Muscle of arm (tissue), 12 donors: ENCODE data around the gene CTNNBIP1. TPM values are rescaled to one million over a fixed set of nuclear protein-coding genes. Genes with fewer than 3 reads are reported as not detected.

Experiments used
- DNase-seq: peaks from one replicate; pipeline ENCODE4 v3.0.0-alpha.2; 2013
- polyA plus RNA-seq, 12 donors: library from polyadenylated mRNA; unstranded; fragments of 120-200 nt; gene quantifications; one replicate each; pipeline ENCODE4 v1.2.1, GENCODE V29; 2013; ENCODE audit not compliant: insufficient read length in 12 of 12

CTNNBIP1 gene
- polyA plus RNA-seq, 12 donors, result 48.0 to 601 (median 60.2) TPM

DNA sequence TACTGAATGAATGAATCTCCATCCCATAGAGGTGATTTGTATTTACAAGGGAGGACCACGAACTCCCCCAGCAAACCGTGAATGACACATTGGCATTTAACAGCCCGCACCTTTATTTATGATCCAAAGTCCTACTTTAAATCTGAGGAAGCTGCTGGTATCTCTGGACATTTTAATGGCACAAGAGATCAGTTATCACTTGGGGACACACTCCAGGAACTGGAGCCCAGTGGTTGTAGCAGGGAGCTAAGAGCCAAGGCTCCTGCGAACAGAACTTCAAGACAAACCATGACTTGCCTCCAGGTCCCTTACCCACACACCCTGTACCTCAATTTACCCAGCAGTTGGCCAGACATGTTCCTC, 1.2 kb downstream of the CTNNBIP1 start:
- no peak for DNase-seq

DNA sequence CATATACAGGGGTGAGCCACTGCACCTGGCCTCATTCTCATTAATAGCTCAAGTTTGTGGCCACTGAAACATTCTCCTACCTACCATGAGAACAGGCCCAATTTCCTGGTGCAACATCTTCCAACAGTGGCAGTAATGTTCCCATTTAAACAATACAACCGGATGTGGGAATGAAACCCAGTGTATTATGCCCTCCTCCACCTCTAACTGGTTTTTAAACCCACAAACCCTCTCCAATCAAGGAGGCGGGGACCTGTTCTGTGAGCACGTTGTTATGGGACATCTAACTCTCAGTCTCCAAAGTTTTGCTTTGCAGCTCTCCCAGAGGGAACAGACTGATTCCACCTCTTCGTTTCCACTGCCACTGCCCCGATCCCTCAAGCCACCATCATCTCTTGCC, 2.6 kb downstream of the CTNNBIP1 start:
- no peak for DNase-seq

DNA sequence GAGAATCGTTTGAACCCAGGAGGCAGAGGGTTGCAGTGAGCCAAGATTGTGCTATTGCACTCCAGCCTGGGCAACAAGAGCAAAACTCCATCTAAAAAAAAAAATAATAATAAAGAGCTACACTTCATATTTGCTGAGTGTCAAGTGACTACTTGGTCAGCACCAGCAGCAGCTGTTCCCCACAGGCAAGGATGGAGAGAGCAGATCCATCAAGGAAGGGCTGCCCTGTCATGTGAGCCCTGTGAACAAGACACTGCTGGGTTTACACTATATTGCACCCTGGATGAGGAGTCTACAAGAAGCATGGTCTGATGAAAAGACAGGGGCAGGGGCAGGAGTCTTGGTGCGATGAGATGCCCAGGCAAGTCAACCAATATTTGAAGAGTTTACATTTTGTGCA, 3.6 kb downstream of the CTNNBIP1 start:
- DNase-seq, result no peak

DNA sequence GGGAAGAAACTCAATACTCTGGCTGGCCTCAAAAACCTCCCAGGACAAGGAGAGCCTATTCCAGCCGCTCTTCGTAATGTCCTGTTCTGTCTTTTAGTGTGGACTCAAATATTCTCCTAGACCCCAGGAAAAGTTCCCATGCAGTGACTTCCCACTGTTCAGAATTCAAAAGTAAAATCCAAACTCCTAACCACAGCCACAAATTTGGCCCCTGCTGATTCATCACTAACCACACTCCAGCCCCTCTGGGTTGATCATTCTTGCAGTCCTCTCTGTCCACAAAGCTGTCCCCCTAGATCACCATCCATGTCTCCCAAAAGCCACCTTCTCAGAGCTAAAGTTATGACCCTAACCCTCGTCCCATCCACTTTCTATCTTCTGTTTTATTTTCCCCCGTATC, 5.1 kb downstream of the CTNNBIP1 start:
- DNase-seq, result no peak

DNA sequence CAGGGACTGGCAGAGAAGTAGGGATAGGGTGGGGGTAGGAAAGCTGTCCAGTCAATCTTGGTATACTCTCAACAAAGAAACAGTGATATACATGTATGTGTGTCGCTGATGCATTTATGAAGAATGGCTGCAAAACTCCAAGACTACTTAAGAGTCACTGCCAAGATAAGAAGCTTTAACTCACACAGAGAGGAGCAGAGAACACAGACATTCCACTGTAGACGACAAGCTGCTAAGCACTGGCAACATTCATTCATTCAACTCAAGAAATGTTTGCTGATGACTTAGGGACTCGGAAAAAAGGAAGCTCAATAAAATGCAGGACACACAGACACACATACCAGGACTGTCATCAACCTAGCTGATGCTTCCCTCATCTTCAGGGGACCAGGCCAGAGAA, 5.5 kb downstream of the CTNNBIP1 start:
- no peak for DNase-seq

DNA sequence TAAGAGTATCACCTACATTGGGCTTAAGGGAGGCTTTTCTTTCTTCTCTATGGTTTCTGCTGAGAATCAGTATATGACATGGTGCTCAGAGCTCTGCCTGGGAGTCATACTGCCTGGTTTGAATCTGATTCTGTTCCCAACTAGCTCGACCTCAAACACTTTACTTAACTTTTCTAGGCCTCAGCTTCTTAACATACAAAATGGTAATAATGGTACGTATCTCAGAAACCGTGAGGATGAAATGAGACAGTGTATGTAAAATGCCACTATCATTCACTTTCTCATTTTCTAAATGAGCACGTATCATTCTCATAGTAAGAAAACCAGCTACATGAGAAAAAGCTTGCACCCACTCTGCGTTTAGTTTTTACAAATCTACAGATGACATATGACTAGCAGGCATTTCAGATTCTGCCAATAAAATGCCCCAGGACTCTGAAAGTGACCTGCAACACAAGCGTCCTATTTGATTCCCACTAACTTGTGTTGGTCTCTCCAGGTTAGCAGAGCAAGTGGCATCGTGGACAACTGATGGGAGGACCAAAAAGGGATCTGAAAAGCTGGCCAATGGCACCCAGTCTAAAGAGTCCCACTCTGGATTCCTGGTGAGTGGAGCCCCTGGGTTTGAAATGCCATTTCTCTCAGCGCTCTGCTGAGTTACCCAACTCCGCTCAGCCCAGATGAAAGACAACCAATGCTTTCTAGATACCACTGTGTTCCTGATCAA, 6.1 kb downstream of the CTNNBIP1 start:
- DNase-seq, result no peak

DNA sequence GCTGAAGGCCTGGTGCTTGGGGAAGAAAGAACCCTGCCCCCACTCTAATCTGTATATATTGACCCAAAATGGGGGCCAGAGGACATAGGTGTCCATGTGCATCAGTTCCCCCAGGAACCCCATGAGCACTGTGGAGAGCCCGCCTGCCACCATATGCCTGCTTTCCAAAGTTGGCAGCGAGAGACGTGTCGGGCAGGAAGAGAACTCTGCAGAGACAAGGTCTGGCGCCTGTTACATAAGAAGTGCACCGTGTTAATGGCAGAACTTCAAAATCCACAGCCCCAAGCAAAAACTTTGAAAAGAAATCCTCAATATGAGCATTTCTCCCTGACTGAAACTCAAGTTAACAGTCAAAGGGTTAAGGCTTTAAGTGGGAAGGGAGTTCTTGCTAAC, 8.0 kb downstream of the CTNNBIP1 start:
- no peak for DNase-seq

DNA sequence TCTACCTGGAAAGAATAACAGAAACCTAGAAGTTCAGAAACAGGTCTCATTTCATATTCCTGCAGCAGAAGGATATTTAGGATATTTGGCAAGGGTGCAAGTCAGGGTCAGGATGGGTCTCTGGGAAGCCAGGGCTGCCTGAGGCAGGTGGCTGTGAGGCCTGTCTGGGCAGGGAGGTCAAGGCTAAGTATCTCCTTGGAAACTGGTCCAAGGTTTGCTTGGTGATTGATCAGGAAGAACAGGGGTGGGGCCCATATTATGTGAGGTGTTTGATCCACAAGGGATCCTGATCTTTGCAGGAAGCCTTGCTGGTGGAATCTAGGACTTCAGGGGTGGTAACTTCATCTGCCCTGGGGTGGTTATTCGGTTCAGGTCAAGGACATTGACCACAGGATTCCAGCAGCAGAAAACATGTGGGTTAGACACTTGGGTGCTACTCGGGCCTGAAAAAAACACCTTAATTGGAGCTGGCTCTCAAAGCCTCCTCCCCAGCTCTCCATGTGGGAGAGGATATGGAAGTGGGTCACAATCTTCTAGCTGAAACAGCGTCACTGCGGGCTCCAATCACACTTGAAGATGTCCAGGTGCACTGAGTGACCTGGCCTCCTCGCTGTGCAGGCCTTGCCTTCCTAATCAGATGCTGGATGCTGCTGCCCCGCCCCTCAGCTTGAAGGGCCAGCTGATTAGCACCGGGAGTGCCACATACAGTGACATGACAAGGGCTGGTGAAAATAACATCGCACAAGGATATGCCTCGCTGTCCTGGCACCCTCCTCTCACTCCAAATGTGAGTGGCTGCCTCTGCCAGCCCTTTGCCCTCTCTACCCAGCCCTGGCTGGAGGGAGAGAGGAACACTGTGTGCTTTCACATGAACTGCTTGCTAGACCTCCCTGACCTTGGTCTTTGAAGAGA, 8.7 kb downstream of the CTNNBIP1 start:
- DNase-seq, result no peak

DNA sequence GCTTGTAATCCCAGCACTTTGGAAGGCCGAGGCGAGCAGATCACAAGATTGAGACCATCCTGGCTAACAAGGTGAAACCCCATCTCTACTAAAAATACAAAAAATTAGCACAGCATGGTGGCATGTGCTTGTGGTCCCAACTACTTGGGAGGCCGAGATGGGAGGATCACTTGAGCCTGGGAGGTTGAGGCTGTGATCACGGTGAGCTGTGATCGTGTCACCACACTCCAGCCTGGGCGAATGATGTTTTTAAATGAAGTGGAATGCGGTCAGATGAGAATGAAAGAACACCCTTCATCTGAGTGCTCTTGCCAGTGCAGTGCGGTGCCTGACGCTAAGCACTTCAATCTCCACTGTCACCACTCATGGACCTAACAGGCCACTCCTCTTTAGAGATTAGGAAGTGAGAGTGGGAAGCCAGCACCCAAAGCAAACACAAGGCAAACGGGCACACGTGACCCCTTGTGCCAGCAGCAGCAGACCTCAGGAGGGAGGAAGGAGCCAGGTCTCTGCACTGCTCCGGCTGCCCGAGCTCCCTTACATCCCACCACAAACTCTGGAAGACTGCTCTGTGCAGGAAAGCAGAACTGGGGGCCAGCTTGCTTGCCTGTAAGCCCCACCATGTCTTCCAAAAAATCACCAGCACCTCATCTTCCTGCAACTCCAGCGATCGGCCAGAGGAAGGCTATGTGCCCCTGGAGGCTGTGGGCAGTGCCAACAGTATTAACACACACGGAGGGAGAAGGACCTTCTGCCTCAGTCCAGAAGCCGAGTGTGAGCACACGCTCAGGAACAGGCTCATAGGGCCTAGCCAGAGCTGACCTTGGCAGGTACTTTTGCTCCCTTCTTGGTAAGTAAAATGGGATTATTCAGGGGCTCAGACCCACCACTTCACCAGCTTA, 9.7 kb downstream of the CTNNBIP1 start:
- no peak for DNase-seq

DNA sequence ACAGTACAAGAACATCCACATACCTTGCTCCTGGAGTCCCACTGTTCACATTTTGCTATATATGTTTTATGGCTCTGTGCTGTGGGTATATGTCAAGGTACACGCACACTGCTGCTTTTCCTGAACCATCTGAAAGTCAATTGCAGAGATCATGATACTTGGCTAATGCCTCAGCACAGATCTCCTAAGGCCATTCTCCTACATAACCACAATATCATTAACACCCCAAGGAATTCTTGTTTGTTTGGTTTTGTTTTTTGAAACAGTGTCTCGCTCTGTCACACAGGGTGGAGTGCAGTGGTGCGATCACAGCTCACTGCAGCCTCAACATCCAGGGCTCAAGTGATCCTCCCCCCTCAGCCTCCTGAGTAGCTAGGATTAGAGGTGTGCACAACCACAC, 16.0 kb downstream of the CTNNBIP1 start:
- no peak for DNase-seq

DNA sequence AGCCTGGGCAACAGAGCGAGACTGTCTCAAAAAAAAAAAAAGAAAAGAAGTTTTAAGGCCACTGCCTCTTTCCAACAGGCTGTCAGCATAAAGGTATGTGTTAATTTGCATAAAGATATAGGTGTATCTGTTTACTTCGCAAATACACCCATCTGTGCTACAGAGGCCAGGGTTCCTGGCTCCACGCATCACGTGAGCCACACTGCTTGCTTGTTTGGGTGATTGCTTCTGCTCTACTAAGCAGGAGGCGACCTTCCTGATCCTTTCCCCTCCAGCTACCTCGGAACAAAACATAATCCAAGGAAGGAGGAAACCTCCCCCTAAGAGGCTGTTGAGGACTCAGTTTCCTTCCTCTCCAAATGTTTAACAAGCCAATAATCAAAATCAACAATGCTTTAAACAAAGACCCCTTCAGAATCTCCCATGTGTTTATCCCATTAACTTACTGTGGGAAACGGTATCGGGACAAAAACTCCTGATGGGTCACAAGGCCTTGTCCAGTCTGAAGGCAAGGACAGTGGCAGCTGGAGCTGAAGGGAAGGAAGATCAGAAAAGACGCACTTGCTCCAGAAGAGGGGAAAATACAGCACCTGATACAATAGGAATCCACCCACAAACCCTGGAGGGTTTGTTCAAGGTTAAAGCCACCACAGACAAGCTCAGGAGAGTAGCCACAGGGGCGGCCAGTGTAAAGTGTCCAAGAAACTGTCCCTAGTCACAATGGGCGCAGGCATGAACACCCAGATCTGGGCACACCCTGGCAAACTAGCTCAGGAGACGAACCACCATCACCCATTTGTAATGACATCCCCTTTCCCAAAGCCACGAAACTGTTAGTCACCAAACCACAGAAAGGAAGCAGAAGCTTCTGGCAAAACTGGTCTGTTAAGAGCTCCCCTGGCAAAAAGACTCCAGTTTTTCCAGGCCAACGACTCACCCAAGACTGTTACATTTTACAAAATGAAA, 17.2 kb downstream of the CTNNBIP1 start:
- no peak for DNase-seq

DNA sequence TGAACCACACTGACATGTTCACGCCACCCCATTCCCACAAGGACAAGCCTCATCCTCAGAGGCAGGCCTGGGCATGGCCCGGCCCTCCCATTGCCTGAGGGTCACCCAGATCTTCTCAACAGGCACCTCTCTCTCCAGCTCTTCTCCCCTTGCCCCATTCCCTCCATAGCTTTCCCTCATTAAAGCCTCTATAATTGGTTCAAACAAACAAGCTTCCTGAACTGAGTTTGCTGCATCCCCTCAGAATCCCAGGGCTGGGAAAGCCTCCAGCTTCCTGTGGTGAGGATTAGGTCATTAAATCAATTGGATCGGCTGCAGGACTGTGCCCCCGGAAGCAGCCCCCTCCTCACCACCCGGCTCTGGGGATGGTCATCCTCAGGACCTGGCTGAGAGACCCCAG, 18.9 kb downstream of the CTNNBIP1 start:
- DNase-seq, result no peak

DNA sequence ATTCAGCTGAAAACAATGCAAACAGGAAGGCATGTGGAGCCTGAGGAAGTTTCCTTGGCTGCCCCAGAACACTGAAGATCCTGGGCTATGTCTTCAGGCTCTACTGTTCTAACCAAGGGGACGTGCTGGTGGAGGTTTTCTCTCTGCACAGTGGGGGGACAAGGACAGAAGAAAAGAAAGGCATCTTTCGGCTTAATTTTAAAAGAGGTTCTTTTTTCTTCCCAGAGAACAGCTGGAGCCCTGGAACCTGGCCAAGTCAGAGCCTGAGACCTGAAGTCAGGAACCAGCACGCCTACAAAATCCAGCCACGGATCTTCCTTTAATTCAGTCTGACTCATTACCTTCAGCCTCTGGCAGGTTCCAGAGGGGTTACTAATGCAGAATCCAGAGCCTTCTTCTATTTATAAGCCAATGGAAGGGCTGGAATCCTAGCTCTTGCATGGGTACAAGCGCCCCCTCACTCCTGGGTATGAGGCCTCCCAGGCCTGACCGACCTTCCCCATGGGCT, 19.8 kb downstream of the CTNNBIP1 start:
- DNase-seq, result peak; percentile 46

DNA sequence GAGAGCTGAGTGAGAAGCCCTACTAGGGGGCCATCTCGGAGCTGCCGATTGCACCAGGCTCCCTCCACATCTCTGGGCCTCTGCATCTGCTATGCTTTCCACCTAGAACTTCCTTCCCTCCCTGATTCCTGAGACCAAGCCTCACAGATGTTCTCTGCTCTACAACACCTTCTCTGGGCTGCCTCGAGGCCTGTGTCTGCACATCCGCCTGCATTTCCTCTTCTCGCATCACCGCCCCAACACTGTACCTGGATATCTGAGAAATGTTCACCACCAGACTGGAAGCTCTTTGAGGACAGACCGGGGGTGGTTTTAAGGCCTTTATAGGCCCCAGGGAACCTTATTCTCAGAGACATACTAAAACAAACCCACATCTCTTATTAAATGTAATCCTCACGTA, 20.7 kb downstream of the CTNNBIP1 start:
- DNase-seq, result no peak

DNA sequence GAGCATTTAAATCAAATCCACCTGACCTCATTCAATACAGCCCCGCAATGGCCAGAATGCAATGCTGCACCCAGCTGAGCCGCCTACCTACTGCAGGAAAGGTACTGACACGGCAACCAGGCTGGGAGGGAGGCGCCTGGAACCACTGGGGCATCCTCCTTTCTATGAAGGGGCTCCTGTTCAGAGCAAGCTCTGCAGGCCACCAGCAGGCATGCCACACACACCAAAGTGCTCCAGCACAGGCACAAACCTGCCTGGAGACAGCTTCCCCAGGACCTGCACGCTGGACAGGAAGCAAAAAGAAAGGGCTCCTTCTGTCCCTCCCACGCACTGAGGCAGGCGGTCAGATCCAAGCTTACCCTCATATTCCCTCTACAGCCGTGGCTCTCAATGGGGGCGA, 21.2 kb downstream of the CTNNBIP1 start:
- DNase-seq, result no peak

DNA sequence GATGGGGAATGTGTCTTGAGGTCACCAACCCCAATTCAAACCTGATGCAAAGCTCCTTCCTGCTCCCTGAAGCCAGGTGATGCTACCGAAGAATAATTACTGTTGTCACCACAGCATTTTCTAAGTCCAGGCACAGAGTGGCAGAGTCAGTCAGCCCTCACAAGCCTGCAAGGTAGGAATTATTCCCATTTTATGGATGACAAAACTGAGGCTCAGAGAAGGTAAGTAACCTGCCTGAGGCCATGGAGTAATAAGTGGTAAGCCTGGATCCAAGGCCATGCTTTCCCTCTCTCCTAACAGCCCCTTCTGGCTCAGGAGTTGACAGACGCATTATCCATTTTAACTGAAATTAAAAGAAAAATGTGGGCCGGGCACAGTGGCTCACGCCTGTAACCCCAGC, 23.0 kb downstream of the CTNNBIP1 start:
- DNase-seq, result no peak

DNA sequence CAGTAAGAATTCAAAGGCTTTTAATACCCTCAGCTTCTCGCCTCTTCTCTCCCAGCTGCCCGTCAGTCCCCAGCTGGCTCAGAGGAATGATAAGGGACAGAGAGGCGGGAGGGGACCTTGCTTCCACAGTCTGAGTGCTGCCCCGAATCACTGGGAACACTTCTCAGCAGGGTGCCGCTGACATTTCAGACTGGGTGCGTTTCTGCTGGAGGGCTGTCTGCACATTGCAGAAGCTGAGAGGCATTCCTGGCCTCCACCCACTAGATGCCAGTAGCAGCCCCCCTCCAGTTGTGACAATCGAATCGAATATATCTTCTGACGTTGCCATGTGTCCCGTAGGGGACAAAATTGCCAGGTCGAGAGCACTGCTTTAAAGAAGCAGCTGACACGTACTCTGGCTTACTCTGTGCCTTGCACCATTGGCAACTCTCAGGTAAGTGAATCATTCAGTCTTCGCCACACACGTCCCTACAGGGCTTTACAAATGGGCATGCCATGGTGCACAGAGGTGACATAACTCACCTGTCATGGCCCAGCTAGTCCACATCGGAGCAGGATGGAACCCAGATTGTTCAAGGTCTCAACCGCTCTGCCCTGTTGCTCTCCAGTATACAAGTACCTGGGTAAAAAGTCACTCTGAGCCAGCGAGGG, 23.9 kb downstream of the CTNNBIP1 start:
- DNase-seq, result no peak

DNA sequence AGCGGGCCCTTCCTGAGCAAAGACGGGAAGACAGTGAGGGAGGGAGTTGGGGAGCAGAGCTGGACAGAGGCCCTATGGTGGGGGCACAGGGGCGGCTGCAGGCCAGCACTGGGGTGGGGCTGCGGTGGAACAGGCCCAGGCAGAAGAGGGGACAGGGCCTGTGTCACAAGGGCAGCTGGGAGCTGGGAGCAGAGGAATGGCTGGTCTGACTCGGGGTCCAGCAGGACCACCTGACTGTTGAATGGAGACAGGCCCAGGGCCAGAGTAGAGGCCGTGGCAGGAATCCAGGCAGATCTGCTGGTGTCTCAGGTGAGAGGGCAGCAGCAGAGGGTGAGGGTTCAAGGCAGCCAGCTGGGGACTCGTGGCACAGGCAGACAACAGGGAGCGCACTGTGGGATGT, 25.3 kb downstream of the CTNNBIP1 start:
- DNase-seq, result no peak

DNA sequence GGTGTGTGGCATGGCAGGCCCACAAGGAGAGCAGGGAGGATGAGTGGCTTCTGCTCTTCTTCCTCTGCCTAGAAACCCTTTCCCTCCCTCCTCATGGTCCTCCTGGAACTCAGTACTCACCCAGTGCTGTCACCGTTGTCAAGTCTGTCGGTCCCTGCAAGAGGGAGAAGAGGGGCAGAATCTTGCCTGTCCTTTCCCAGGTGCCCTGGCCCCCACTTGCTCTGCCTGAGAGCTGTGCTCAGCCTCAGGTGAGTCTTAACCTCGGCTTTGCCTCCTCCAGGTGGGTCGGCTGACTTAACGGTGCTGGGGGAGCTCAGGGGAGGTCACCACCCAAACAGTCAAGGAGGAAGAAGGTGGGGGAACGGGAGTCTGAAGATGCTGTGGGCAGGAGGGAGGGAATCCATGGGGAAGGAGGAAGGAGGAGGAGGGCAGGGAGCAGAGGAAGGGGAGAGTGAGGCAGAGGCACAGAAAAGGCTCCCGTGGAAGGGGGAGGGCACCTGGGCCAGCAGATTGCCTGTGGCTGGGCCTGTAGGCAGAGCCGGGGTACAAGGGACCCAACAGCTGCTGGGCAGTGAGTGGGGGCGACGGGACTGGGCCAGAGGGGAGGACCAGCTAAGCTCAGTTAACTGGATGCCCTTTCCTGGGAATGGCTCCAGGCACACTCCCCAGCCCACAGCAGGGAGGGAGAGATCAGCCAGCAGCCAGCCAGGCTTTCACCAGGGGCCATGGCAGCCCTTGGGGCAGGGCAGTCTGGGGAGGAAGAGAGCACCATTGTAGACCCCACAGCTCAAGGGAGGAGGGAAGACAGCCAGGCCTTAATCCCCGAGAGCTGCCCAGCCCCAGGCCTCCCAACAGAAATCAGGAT, 26.3 kb downstream of the CTNNBIP1 start:
- no peak for DNase-seq
